GM19193 (cell line): ENCODE results near the gene B4GALNT3.

Experiments used
- POLR2A ChIP-seq: IDR thresholded peaks from 4 replicates; pipeline ENCODE4 v1.6.1; 2011; ENCODE audit not compliant: insufficient read depth, insufficient read length; ENCODE audit errors: extremely low read depth

The B4GALNT3 gene

GRCh38 chr12:537772-538171, 78.0 kb downstream of the B4GALNT3 start:
- TF ChIP-seq POLR2A = no peak

- TF ChIP-seq POLR2A = no peak
Measured at GRCh38 chr12:538731-539539, 79.2 kb downstream of the B4GALNT3 start.

- no peak for TF ChIP-seq POLR2A
Measured at GRCh38 chr12:539540-540310, 80.0 kb downstream of the B4GALNT3 start.

- no peak for TF ChIP-seq POLR2A
Measured at GRCh38 chr12:541676-542324, 82.1 kb downstream of the B4GALNT3 start.

GRCh38 chr12:542395-543113, 82.8 kb downstream of the B4GALNT3 start:
- no peak for TF ChIP-seq POLR2A

GRCh38 chr12:543114-543451, 83.3 kb downstream of the B4GALNT3 start:
- no peak for TF ChIP-seq POLR2A

GRCh38 chr12:544142-544541, 84.4 kb downstream of the B4GALNT3 start:
- TF ChIP-seq POLR2A = no peak

GRCh38 chr12:544941-545635, 85.3 kb downstream of the B4GALNT3 start:
- TF ChIP-seq POLR2A = no peak

- no peak for TF ChIP-seq POLR2A
Measured at GRCh38 chr12:545835-546234, 86.1 kb downstream of the B4GALNT3 start.

- no peak for TF ChIP-seq POLR2A
Measured at GRCh38 chr12:546265-546919, 86.7 kb downstream of the B4GALNT3 start.

- no peak for TF ChIP-seq POLR2A
Measured at GRCh38 chr12:546920-547845, 87.4 kb downstream of the B4GALNT3 start.

GRCh38 chr12:547883-548470, 88.2 kb downstream of the B4GALNT3 start:
- no peak for TF ChIP-seq POLR2A

- TF ChIP-seq POLR2A = no peak
Measured at GRCh38 chr12:549476-550082, 89.8 kb downstream of the B4GALNT3 start.
